Lung (tissue), 12 donors: ENCODE results near the gene LRRIQ4. TPM values are rescaled to one million over a fixed set of nuclear protein-coding genes. Genes with fewer than 3 reads are reported as not detected.

Experiments
- ATAC-seq: fragments of 200-7000 bp; cut with Tn5 transposase; one replicate; pipeline ENCODE4 v1.9.1; 2020; ENCODE audit warnings: moderate number of reproducible peaks; ENCODE audit not compliant: insufficient read depth, low FRiP score
- DNase-seq, 3 donors: peaks; one replicate each; pipeline ENCODE4 v3.0.0-alpha.2; 2013 to 2017
- H3K27ac ChIP-seq, 2 donors: one replicate each; pipeline ENCODE4 v1.5.1; 2013; ENCODE audit warnings: mild to moderate bottlenecking in 2 of 2, moderate library complexity in 2 of 2, control low read depth in 1 of 2, inconsistent platforms in 1 of 2, low read depth in 1 of 2, low read length in 1 of 2
- H3K27me3 ChIP-seq, 3 donors: one replicate each; pipeline ENCODE4 v1.5.1; 2013; ENCODE audit warnings: low read length in 2 of 3; ENCODE audit not compliant: control insufficient read depth in 3 of 3, insufficient read depth in 3 of 3
- H3K36me3 ChIP-seq, 4 donors: one replicate each; pipeline ENCODE4 v1.5.1; 2013; ENCODE audit warnings: low read length in 4 of 4, mild to moderate bottlenecking in 1 of 4, moderate library complexity in 1 of 4; ENCODE audit not compliant: control insufficient read depth in 4 of 4, insufficient read depth in 4 of 4
- H3K4me1 ChIP-seq, 5 donors: one replicate each; pipeline ENCODE4 v1.5.1; 2013; ENCODE audit warnings: low read length in 5 of 5, mild to moderate bottlenecking in 2 of 5, moderate library complexity in 1 of 5; ENCODE audit not compliant: control insufficient read depth in 5 of 5, insufficient read depth in 5 of 5
- H3K4me3 ChIP-seq: one replicate; pipeline ENCODE4 v1.5.1; 2013; ENCODE audit warnings: mild to moderate bottlenecking, control low read depth, moderate library complexity
- H3K9ac ChIP-seq, 2 donors: one replicate each; pipeline ENCODE4 v1.5.1; 2013; ENCODE audit warnings: low read length in 2 of 2, control low read depth in 1 of 2; ENCODE audit not compliant: insufficient read depth in 1 of 2
- H3K9me3 ChIP-seq, 4 donors: one replicate each; pipeline ENCODE4 v1.5.1; 2013; ENCODE audit warnings: low read length in 3 of 4, mild to moderate bottlenecking in 1 of 4, moderate library complexity in 1 of 4; ENCODE audit not compliant: control insufficient read depth in 4 of 4, insufficient read depth in 3 of 4
- CTCF ChIP-seq: IDR thresholded peaks from 2 replicates; pipeline ENCODE4 v1.5.1; 2012; ENCODE audit warnings: mild to moderate bottlenecking; ENCODE audit errors: control extremely low read depth, extremely low read depth
- WGBS, 2 donors: extraction: QIAGEN DNeasy Blood & Tissue Kit; methylation state at CpG; one replicate each; pipeline ENCODE4 v1.1.7; 2013; 5-methylcytosine and 5-hydroxymethylcytosine counted together
- polyA plus RNA-seq, 2 donors: library from polyadenylated mRNA; stranded (reverse); fragments of 200-250 nt; gene quantifications; one replicate each; pipeline ENCODE4 v1.2.1, GENCODE V29; 2013
- total RNA-seq, 2 donors: library from RNA; depleted of rRNA in 1 of 2; stranded (reverse); fragments of >200 nt in 1 of 2; gene quantifications; one replicate each; pipeline ENCODE4 v1.2.1, GENCODE V29; 2014 to 2021
- donor health status: control.
- donor health status: control.
- donor health status: Bipolar disorder and iron deficiency.
- donor health status: healthy.
- donor health status: DM: yes; HTN: yes; CAD: no.

Gene LRRIQ4
- total and polyA plus RNA-seq, 4 donors, result 0.03 to 0.09 TPM; not detected in 2

- H3K4me1 ChIP-seq, result no peaks in the 10 kb centered on the region
- H3K4me3 ChIP-seq, result no peak overlapping the region
- WGBS, 2 donors, result 77 to 95% methylated on average over 6 of the region's 6 CpGs
- no peak overlapping the region for H3K9ac ChIP-seq
- H3K27ac ChIP-seq, result no peak overlapping the region
- no peak for TF ChIP-seq CTCF
- ATAC-seq (no peak), DNase-seq (no peak)
- H3K9me3 ChIP-seq, result peaks cover 0 to 2% (median 0%) of the 10 kb centered on the region in 4 donors
- no peaks in the 10 kb centered on the region for H3K27me3 ChIP-seq
- no peaks in the 10 kb centered on the region for H3K36me3 ChIP-seq
Measured at GRCh38 chr3:169822983-169823382, 10.3 kb downstream of the LRRIQ4 start.

DNA sequence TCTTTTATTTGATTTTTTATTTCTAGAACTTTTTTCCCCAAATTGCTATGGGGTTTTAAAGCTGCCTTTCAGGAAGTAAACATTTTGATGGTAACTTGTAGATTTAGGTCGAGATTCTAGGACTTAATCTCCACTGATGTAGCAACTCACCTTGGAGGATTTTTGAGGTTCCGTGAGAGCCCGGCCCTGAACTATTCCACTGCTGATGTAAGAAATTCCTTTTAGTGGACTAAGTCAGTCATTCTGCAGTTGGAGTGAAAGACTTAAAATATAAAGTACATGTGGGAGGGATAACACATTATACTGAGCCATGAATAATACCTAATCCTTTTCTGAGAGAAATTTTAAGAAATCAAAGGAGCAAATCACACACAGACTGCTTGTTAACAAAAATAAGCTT is 12.6 kb downstream of the LRRIQ4 start:
- 81 to 96% methylated on average over 3 of the region's 3 CpGs for WGBS, 2 donors
- H3K27me3 ChIP-seq, result no peaks in the 10 kb centered on the region
- H3K4me3 ChIP-seq, result no peak overlapping the region
- no peak overlapping the region for H3K27ac ChIP-seq
- no peak overlapping the region for H3K9ac ChIP-seq
- ATAC-seq (no peak), DNase-seq (no peak)
- no peak for TF ChIP-seq CTCF
- peaks cover 0 to 2% (median 0%) of the 10 kb centered on the region in 4 donors for H3K9me3 ChIP-seq
- no peaks in the 10 kb centered on the region for H3K36me3 ChIP-seq
- H3K4me1 ChIP-seq, result peaks cover 0 to 2% (median 0%) of the 10 kb centered on the region in 5 donors

- H3K4me1 ChIP-seq, result peaks cover 0 to 2% (median 0%) of the 10 kb centered on the region in 5 donors
- no peak overlapping the region for H3K9ac ChIP-seq
- TF ChIP-seq CTCF, result no peak
- DNase-seq, result no peak
- H3K9me3 ChIP-seq, result no peaks in the 10 kb centered on the region
- no peaks in the 10 kb centered on the region for H3K36me3 ChIP-seq
- H3K27me3 ChIP-seq, result no peaks in the 10 kb centered on the region
- H3K27ac ChIP-seq, result no peak overlapping the region
- H3K4me3 ChIP-seq, result no peak overlapping the region
- 50 to 79% methylated on average over 4 of the region's 4 CpGs for WGBS, 2 donors
- ATAC-seq, result no peak
Measured at GRCh38 chr3:169827712-169828111, 15.0 kb downstream of the LRRIQ4 start.

GRCh38 chr3:169835533-169835932 is 22.9 kb downstream of the LRRIQ4 start:
- ATAC-seq (no peak), DNase-seq (no peak)
- no peaks in the 10 kb centered on the region for H3K36me3 ChIP-seq
- TF ChIP-seq CTCF, result no peak
- H3K9ac ChIP-seq, result no peak overlapping the region
- H3K4me1 ChIP-seq, result peaks cover 0 to 8% (median 0%) of the 10 kb centered on the region in 5 donors
- no peak overlapping the region for H3K27ac ChIP-seq
- H3K9me3 ChIP-seq, result no peaks in the 10 kb centered on the region
- no peaks in the 10 kb centered on the region for H3K27me3 ChIP-seq
- H3K4me3 ChIP-seq, result no peak overlapping the region
- 77 to 88% methylated on average over 1 of the region's 1 CpG for WGBS, 2 donors
